H1 (cell line): ENCODE results near the gene MANSC4.

ENCODE experiments used
- CTCF ChIP-seq, 3 experiments: IDR thresholded peaks; 1 replicate in 2 of 3; 2 replicates in 1 of 3; pipeline versions ENCODE4 v1.5.1 to v1.6.1; 2011; ENCODE audit warnings: low read length in 3 of 3, mild to moderate bottlenecking in 3 of 3, inconsistent platforms in 2 of 3, low read depth in 1 of 3, moderate library complexity in 1 of 3; ENCODE audit not compliant: insufficient read depth in 1 of 3; ENCODE audit errors: control extremely low read depth in 1 of 3
- RAD21 ChIP-seq, 2 experiments: IDR thresholded peaks in 1 of 2; conservative IDR thresholded peaks in 1 of 2; 2 replicates each; pipeline ENCODE4 v1.6.1; 2011; ENCODE audit warnings: low read depth in 2 of 2, low read length in 2 of 2, improper control_type of control experiment in 1 of 2, inconsistent platforms in 1 of 2, mild to moderate bottlenecking in 1 of 2, moderate library complexity in 1 of 2
- SP1 ChIP-seq: IDR thresholded peaks from 2 replicates; pipeline ENCODE4 v1.6.1; 2011; ENCODE audit warnings: low read depth, low read length

- TF ChIP-seq RAD21 (IDR thresholded peaks at IDR 0.05 in 1 of 2, conservative IDR thresholded peaks at IDR 0.05 in 1 of 2; ENCODE audit: low read depth in 2 of 2, low read length in 2 of 2) (no peak), SP1 (no peak), CTCF (IDR thresholded peaks at IDR 0.05; ENCODE audit: control extremely low read depth in 1 of 3, insufficient read depth in 1 of 3, low read depth in 1 of 3, low read length in 3 of 3) (no peak)
Observed at GRCh38 chr12:27802936-27803335, 22.9 kb upstream of the MANSC4 start.
